OCI-LY3 (cell line): Measurements from ENCODE around the gene SRC.

Experiments used
- H2AFZ ChIP-seq: fragments of 200-600, 300-600 bp; shearing (Covaris generic); 2 replicates; pipeline ENCODE4 v1.6.0; 2014; ENCODE audit warnings: antibody characterized with exemption, low read depth, low read length
- H3K27ac ChIP-seq: fragments of 200-600, 300-600 bp; sonication (generic); 2 replicates; pipeline ENCODE4 v1.5.1; 2014; ENCODE audit warnings: mild to moderate bottlenecking, low read length, moderate library complexity, mixed read lengths
- H3K27me3 ChIP-seq: fragments of 200-600, 300-600 bp; sonication (generic); 2 replicates; pipeline ENCODE4 v1.6.1; 2014; ENCODE audit warnings: low read depth, low read length, mixed read lengths
- H3K36me3 ChIP-seq: fragments of 200-600, 300-600 bp; sonication (generic); replicated peaks from 2 replicates; pipeline ENCODE3; 2014; ENCODE audit warnings: low read depth, low read length, mixed read lengths
- H3K4me1 ChIP-seq: fragments of 300-600, 200-600 bp; sonication (generic); 2 replicates; pipeline ENCODE4 v1.6.1; 2014; ENCODE audit warnings: low read length, mixed read lengths
- H3K4me2 ChIP-seq: fragments of 200-600, 300-600 bp; sonication (generic); 2 replicates; pipeline ENCODE4 v1.6.1; 2014; ENCODE audit warnings: low read length, mixed read lengths
- H3K4me3 ChIP-seq: fragments of 300-600, 200-600 bp; sonication (generic); 2 replicates; pipeline ENCODE4 v1.5.1; 2014; ENCODE audit warnings: antibody characterized with exemption, mild to moderate bottlenecking, low read length, moderate library complexity
- H3K79me2 ChIP-seq: fragments of 300-600, 200-600 bp; shearing (Covaris generic); 2 replicates; pipeline ENCODE4 v1.6.1; 2014; ENCODE audit warnings: mild to moderate bottlenecking, low read length, mixed read lengths
- H3K9ac ChIP-seq: fragments of 300-600, 200-600 bp; shearing (Covaris generic); 2 replicates; pipeline ENCODE4 v1.6.0; 2014; ENCODE audit warnings: mild to moderate bottlenecking, low read length, moderate library complexity
- H3K9me3 ChIP-seq: fragments of 200-600, 300-600 bp; shearing (Covaris generic); 2 replicates; pipeline ENCODE4 v1.6.1; 2014; ENCODE audit warnings: low read length, mixed read lengths; ENCODE audit not compliant: insufficient read depth
- H4K20me1 ChIP-seq: fragments of 200-600, 300-600 bp; sonication (generic); 2 replicates; pipeline ENCODE4 v1.6.1; 2016; ENCODE audit warnings: low read length, mixed read lengths; ENCODE audit not compliant: insufficient read depth
- EZH2phosphoT487 ChIP-seq: fragments of 200-600 bp; shearing (Covaris generic); IDR thresholded peaks from 2 replicates; pipeline ENCODE4 v1.6.1; 2018; ENCODE audit warnings: antibody characterized with exemption, mixed run types, low read depth
- TF ChIP-seq, protein P1 (sequence below): fragments of 200-600, 300-600 bp; sonication (generic); IDR thresholded peaks from 2 replicates; pipeline ENCODE4 v1.5.1; 2014; ENCODE audit warnings: antibody characterized with exemption, low read length, low read depth

SRC gene

DNA sequence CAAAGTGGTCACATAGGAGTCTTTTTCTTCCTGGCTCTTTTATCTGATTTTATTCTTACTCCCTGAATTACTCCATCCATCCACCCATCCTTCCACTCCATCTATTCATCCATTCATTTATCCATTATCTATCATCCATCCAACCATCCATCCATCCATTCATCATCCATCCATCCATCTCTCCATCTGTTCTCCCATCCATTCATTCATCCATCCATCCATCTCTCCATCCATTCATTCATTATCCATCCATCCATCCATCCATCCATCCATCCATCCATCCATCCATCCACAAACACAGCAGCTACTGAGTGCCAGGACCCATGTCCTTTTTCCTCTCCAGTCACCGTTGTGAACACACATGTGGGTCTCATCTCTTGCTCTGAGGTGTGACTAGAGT is 96.6 kb downstream of the SRC start:
- no peaks in the 10 kb centered on the region for H4K20me1 ChIP-seq
- H3K9ac ChIP-seq, result no peak overlapping the region
- H3K4me3 ChIP-seq, result no peak overlapping the region
- H3K27ac ChIP-seq, result no peak overlapping the region
- TF ChIP-seq, protein P1, sequence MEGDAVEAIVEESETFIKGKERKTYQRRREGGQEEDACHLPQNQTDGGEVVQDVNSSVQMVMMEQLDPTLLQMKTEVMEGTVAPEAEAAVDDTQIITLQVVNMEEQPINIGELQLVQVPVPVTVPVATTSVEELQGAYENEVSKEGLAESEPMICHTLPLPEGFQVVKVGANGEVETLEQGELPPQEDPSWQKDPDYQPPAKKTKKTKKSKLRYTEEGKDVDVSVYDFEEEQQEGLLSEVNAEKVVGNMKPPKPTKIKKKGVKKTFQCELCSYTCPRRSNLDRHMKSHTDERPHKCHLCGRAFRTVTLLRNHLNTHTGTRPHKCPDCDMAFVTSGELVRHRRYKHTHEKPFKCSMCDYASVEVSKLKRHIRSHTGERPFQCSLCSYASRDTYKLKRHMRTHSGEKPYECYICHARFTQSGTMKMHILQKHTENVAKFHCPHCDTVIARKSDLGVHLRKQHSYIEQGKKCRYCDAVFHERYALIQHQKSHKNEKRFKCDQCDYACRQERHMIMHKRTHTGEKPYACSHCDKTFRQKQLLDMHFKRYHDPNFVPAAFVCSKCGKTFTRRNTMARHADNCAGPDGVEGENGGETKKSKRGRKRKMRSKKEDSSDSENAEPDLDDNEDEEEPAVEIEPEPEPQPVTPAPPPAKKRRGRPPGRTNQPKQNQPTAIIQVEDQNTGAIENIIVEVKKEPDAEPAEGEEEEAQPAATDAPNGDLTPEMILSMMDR, result no peak
- no peak for TF ChIP-seq EZH2phosphoT487
- H3K36me3 ChIP-seq, result no peaks in the 10 kb centered on the region
- peaks cover 15% of the 10 kb centered on the region for H3K4me1 ChIP-seq
- H3K79me2 ChIP-seq, result no peaks in the 10 kb centered on the region
- H2AFZ ChIP-seq, result no peak overlapping the region
- peaks cover 8% of the 10 kb centered on the region; the same call in 1 of the 2 replicates for H3K27me3 ChIP-seq
- no peaks in the 10 kb centered on the region for H3K9me3 ChIP-seq
- H3K4me2 ChIP-seq, result no peak overlapping the region

DNA sequence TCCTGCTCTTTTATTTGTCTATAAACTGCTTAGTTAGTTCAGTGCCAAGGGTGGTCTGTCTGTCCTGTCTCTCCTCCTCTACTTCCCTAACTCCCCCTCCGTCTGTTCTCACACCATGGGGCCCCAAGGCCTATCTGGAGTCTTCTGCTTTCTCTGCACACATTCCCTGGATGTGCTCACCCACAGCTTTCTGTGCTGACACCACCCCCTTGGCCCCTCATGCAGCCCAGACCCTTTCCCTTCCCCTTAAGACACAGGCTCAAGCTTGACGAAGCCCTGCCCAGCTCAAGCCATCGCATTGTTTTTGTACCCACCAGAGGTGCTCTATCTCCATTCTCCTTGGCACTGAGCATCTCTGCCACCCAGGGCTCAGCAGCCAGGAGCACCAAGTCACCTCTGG is 97.0 kb downstream of the SRC start:
- H3K9me3 ChIP-seq, result no peaks in the 10 kb centered on the region
- H3K4me2 ChIP-seq, result no peak overlapping the region
- peaks cover 11% of the 10 kb centered on the region for H3K4me1 ChIP-seq
- no peaks in the 10 kb centered on the region for H4K20me1 ChIP-seq
- no peak overlapping the region for H2AFZ ChIP-seq
- H3K27ac ChIP-seq, result no peak overlapping the region
- H3K9ac ChIP-seq, result no peak overlapping the region
- no peak overlapping the region for H3K4me3 ChIP-seq
- TF ChIP-seq EZH2phosphoT487, result no peak
- TF ChIP-seq, protein P1, result no peak
- H3K27me3 ChIP-seq, result peaks cover 11% of the 10 kb centered on the region; the same call in 1 of the 2 replicates
- H3K79me2 ChIP-seq, result no peaks in the 10 kb centered on the region
- H3K36me3 ChIP-seq, result no peaks in the 10 kb centered on the region

DNA sequence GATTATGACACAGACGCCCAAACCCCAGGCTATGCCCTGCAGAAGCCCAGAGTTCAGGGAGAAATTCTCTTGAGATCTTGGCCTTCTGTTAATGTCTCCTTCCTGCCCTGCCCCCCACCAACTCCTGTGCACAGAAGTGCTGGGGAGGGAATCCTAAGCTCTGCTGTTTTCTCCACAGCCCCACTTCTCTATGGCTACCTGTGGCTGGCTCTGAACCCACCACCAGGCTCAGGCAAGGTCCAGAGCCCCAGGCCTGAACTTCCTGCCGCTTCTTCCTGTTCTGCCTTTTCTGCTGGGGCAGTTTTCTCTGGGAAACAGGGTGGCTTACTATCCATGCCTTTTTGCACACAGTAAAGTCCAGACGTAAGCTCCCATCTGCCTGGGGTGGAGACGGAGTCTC is 97.7 kb downstream of the SRC start:
- Histone ChIP-seq H3K9me3 (no peaks in the 10 kb centered on the region), H3K27ac (no peak overlapping the region), H4K20me1 (no peaks in the 10 kb centered on the region), H3K9ac (no peak overlapping the region), H3K27me3 (peaks cover 16% of the 10 kb centered on the region), H3K79me2 (no peaks in the 10 kb centered on the region), H2AFZ (no peak overlapping the region), H3K4me2 (no peak overlapping the region), H3K4me1 (peaks cover 5% of the 10 kb centered on the region), H3K36me3 (no peaks in the 10 kb centered on the region), H3K4me3 (no peak overlapping the region)
- TF ChIP-seq, protein P1, result no peak
- TF ChIP-seq EZH2phosphoT487, result no peak

DNA sequence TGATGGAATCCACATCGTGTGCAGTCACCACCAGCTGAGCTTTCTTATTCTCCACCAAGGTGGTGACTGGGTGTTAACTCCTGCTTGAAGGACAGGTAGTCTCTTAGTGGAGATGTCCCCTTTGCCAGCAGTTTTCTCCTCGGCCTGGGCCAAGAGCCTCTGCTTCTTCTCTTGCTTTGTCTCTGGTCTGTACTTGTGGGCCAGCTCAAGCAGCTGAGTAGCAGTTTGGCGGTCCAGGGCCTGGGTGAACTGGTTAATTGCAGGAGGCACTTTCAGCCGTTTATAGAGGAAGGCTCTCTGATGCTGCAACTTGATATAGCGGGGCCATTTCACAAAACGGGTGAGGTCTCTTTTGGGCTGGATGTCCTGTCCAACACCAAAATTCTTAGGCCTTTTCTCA is 99.1 kb downstream of the SRC start:
- H3K36me3 ChIP-seq, result no peaks in the 10 kb centered on the region
- H3K27ac ChIP-seq, result no peak overlapping the region
- no peaks in the 10 kb centered on the region for H4K20me1 ChIP-seq
- no peak overlapping the region for H3K4me3 ChIP-seq
- no peaks in the 10 kb centered on the region for H3K4me1 ChIP-seq
- H3K9ac ChIP-seq, result no peak overlapping the region
- TF ChIP-seq, protein P1, result no peak
- TF ChIP-seq EZH2phosphoT487, result no peak
- peaks cover 20% of the 10 kb centered on the region for H3K27me3 ChIP-seq
- no peak overlapping the region for H2AFZ ChIP-seq
- no peaks in the 10 kb centered on the region for H3K79me2 ChIP-seq
- no peaks in the 10 kb centered on the region for H3K9me3 ChIP-seq
- H3K4me2 ChIP-seq, result no peak overlapping the region
